HG02938 (cell line): ENCODE results near the gene LGI2.

ENCODE experiments used
- ATAC-seq: cut with Tn5 transposase; IDR thresholded peaks from one replicate; pipeline ENCODE4 v1.9.1; 2021; ENCODE audit warnings: mild to moderate bottlenecking, moderate library complexity; ENCODE audit not compliant: unreplicated experiment

LGI2 gene

GRCh38 chr4:24999392-25000089 is 31.2 kb downstream of the LGI2 start:
- no peak for ATAC-seq

GRCh38 chr4:24995346-24995919 is 35.3 kb downstream of the LGI2 start:
- no peak for ATAC-seq

GRCh38 chr4:24993551-24994080 is 37.1 kb downstream of the LGI2 start:
- no peak for ATAC-seq

- no peak for ATAC-seq
Measured at GRCh38 chr4:24992968-24993367, 37.8 kb downstream of the LGI2 start.

GRCh38 chr4:24991015-24991414 is 39.7 kb downstream of the LGI2 start:
- no peak for ATAC-seq

- no peak for ATAC-seq
Measured at GRCh38 chr4:24989327-24989726, 41.4 kb downstream of the LGI2 start.

- no peak for ATAC-seq
Measured at GRCh38 chr4:24988776-24989175, 42.0 kb downstream of the LGI2 start.

GRCh38 chr4:24984602-24985532 is 45.9 kb downstream of the LGI2 start:
- ATAC-seq, result no peak

- ATAC-seq, result no peak
Measured at GRCh38 chr4:24980740-24981139, 50.0 kb downstream of the LGI2 start.

- no peak for ATAC-seq
Measured at GRCh38 chr4:24980064-24980690, 50.6 kb downstream of the LGI2 start.

GRCh38 chr4:24979554-24979953 is 51.2 kb downstream of the LGI2 start:
- no peak for ATAC-seq

GRCh38 chr4:24978291-24979075 is 52.3 kb downstream of the LGI2 start:
- no peak for ATAC-seq

GRCh38 chr4:24975510-24975909 is 55.2 kb downstream of the LGI2 start:
- ATAC-seq, result no peak

- ATAC-seq, result no peak
Measured at GRCh38 chr4:24973747-24974601, 56.8 kb downstream of the LGI2 start.

- ATAC-seq, result no peak
Measured at GRCh38 chr4:24973404-24973746, 57.4 kb downstream of the LGI2 start.

GRCh38 chr4:24971192-24971591 is 59.6 kb downstream of the LGI2 start:
- ATAC-seq, result no peak

- no peak for ATAC-seq
Measured at GRCh38 chr4:24970635-24971034, 60.1 kb downstream of the LGI2 start.

GRCh38 chr4:24970191-24970590 is 60.6 kb downstream of the LGI2 start:
- no peak for ATAC-seq

GRCh38 chr4:24969486-24969885 is 61.3 kb downstream of the LGI2 start:
- no peak for ATAC-seq
